GM12878 (cell line): Measurements from ENCODE around the gene CYTIP. TPM values are rescaled to one million over a fixed set of nuclear protein-coding genes. Genes with fewer than 3 reads are reported as not detected.

ENCODE experiments used
- ATAC-seq: fragments of 200-7000 bp; cut with Tn5 transposase; 3 replicates; pipeline ENCODE4 v1.9.1; 2020; ENCODE audit warnings: mild to moderate bottlenecking, moderate library complexity
- BruUV-seq: library from RNA; stranded (reverse); fragments of 400-500 nt; replicated peaks from 2 replicates; lab custom pipeline; 2021; lab: Mats Ljungman, UMichigan
- CTCF ChIA-PET: fragments of 300-600 bp; sonication (Branson Sonifier 250); formaldehyde crosslinking; extraction: SDS; loops from one replicate; lab custom pipeline; 2021; ENCODE audit warnings: inconsistent platforms; lab: Yijun Ruan, JAX
- POLR2A ChIA-PET: fragments of 350-600 bp; formaldehyde crosslinking; extraction: SDS; loops from one replicate; lab custom pipeline; 2021; ENCODE audit warnings: inconsistent platforms; lab: Charles Lee
- RAD21 ChIA-PET: fragments of 300-600 bp; sonication (Branson Sonifier 250); formaldehyde crosslinking; loops from one replicate; lab custom pipeline; 2023; ENCODE audit warnings: antibody characterized with exemption; ENCODE audit not compliant: unreplicated experiment; lab: Charles Lee
- SMC1A ChIA-PET: fragments of 300-600 bp; sonication (Branson Sonifier 250); formaldehyde crosslinking; loops from one replicate; lab custom pipeline; 2023; ENCODE audit not compliant: unreplicated experiment, uncharacterized antibody; lab: Charles Lee
- DNase-seq: peaks from one replicate; pipeline ENCODE4 v3.0.0-alpha.2; 2011; ENCODE audit warnings: low read depth, low spot score
- FAIRE-seq: peaks from 3 replicates; lab custom pipeline; 2011; peaks lifted over from hg19 to GRCh38; lab: Jason Lieb, UNC
- H2AFZ ChIP-seq: 2 replicates; pipeline ENCODE4 v1.6.0; 2011; ENCODE audit warnings: low read depth, low read length, control low read depth; ENCODE audit not compliant: control insufficient read depth
- H3K27ac ChIP-seq: 2 replicates; pipeline ENCODE4 v1.5.1; 2011; ENCODE audit warnings: control low read depth; ENCODE audit not compliant: control insufficient read depth, insufficient read depth
- H3K27me3 ChIP-seq, 2 experiments: replicated peaks in 1 of 2; 2 replicates each; pipeline versions ENCODE4 v1.6.0 to v1.6.1; 2011; ENCODE audit warnings: low read length in 1 of 2; ENCODE audit not compliant: control insufficient read depth in 2 of 2, insufficient read depth in 2 of 2
- H3K36me3 ChIP-seq, 2 experiments: 2 replicates each; pipeline ENCODE4 v1.5.1; 2011; ENCODE audit warnings: low read length in 1 of 2; ENCODE audit not compliant: control insufficient read depth in 2 of 2, insufficient read depth in 2 of 2
- H3K4me1 ChIP-seq: 2 replicates; pipeline ENCODE4 v1.6.1; 2011; ENCODE audit warnings: mild to moderate bottlenecking, low read length, moderate library complexity, mixed read lengths; ENCODE audit not compliant: control insufficient read depth, insufficient read depth
- H3K4me2 ChIP-seq: 2 replicates; pipeline ENCODE4 v1.6.0; 2011; ENCODE audit warnings: control low read depth; ENCODE audit not compliant: control insufficient read depth, insufficient read depth
- H3K4me3 ChIP-seq: fragments of 200-600 bp; sonication (generic); 2 replicates; pipeline ENCODE4 v1.5.1; 2016
- H3K79me2 ChIP-seq: 2 replicates; pipeline ENCODE4 v1.6.0; 2011; ENCODE audit warnings: low read length; ENCODE audit not compliant: control insufficient read depth, insufficient read depth
- H3K9ac ChIP-seq: 2 replicates; pipeline ENCODE4 v1.8.0; 2011; ENCODE audit warnings: low read length, control low read depth, mixed read lengths; ENCODE audit not compliant: control insufficient read depth, insufficient read depth
- H3K9me3 ChIP-seq: replicated peaks from 3 replicates; pipeline ENCODE4 v1.5.1; 2011; ENCODE audit warnings: mild to moderate bottlenecking, low read length; ENCODE audit not compliant: control insufficient read depth, insufficient read depth
- H4K20me1 ChIP-seq: 2 replicates; pipeline ENCODE4 v1.6.0; 2011; ENCODE audit not compliant: control insufficient read depth, insufficient read depth
- CTCF ChIP-seq, 3 experiments: IDR thresholded peaks in 2 of 3; conservative IDR thresholded peaks in 1 of 3; 2 replicates each; pipeline ENCODE4 v1.5.1; 2011; ENCODE audit warnings: low read depth in 3 of 3, low read length in 3 of 3, mild to moderate bottlenecking in 3 of 3, control low read depth in 2 of 3, moderate library complexity in 2 of 3, inconsistent platforms in 1 of 3, mixed read lengths in 1 of 3; ENCODE audit not compliant: control insufficient read depth in 2 of 3, insufficient read depth in 1 of 3; ENCODE audit errors: extremely low read depth in 1 of 3
- DPF2 ChIP-seq: fragments of 450-650 bp; IDR thresholded peaks from 2 replicates; pipeline ENCODE4 v1.6.1; 2017; ENCODE audit warnings: mild to moderate bottlenecking
- HDAC2 ChIP-seq: fragments of 200-600 bp; sonication (generic); IDR thresholded peaks from 2 replicates; pipeline ENCODE4 v1.6.1; 2017
- HDAC6 ChIP-seq: fragments of 200-600 bp; sonication (generic); IDR thresholded peaks from one replicate; pipeline ENCODE4 v1.8.0; 2017; ENCODE audit warnings: antibody characterized with exemption; ENCODE audit not compliant: unreplicated experiment
- IKZF2 ChIP-seq, 2 experiments: fragments of 450-650 bp; IDR thresholded peaks; 2 replicates each; pipeline ENCODE4 v1.6.1; 2017; ENCODE audit warnings: mild to moderate bottlenecking in 2 of 2, moderate library complexity in 2 of 2
- IRF4 ChIP-seq: IDR thresholded peaks from 2 replicates; pipeline ENCODE4 v1.6.1; 2011; ENCODE audit warnings: low read depth, low read length
- MEF2B ChIP-seq: fragments of 450-650 bp; IDR thresholded peaks from 2 replicates; pipeline ENCODE4 v1.6.1; 2018; ENCODE audit warnings: mild to moderate bottlenecking, moderate library complexity; ENCODE audit not compliant: partially characterized antibody, poor library complexity, severe bottlenecking
- MYC ChIP-seq: IDR thresholded peaks from 2 replicates; pipeline ENCODE4 v1.6.1; 2011; ENCODE audit warnings: mild to moderate bottlenecking, low read length, moderate library complexity, inconsistent platforms; ENCODE audit not compliant: insufficient read depth, insufficient replicate concordance, insufficient read length, severe bottlenecking
- NR2C2 ChIP-seq: IDR thresholded peaks from 2 replicates; pipeline ENCODE4 v1.6.1; 2011; ENCODE audit warnings: borderline replicate concordance, low read depth; ENCODE audit not compliant: control insufficient read depth, insufficient read length
- POLR2AphosphoS5 ChIP-seq: IDR thresholded peaks from 2 replicates; pipeline ENCODE4 v1.6.1; 2011; ENCODE audit warnings: mild to moderate bottlenecking, low read length, inconsistent platforms
- RUNX3 ChIP-seq: IDR thresholded peaks from 2 replicates; pipeline ENCODE4 v1.6.1; 2012; ENCODE audit warnings: low read length, inconsistent platforms
- SMAD5 ChIP-seq: IDR thresholded peaks from 2 replicates; pipeline ENCODE4 v1.6.1; 2016; ENCODE audit warnings: antibody characterized with exemption, low read depth
- SREBF2 ChIP-seq: IDR thresholded peaks from 2 replicates; pipeline ENCODE4 v1.6.1; 2012; ENCODE audit warnings: mild to moderate bottlenecking, low read length
- TCF12 ChIP-seq: IDR thresholded peaks from 2 replicates; pipeline ENCODE4 v1.6.1; 2011; ENCODE audit warnings: low read depth, mild to moderate bottlenecking, low read length
- ZBED1 ChIP-seq: IDR thresholded peaks from 2 replicates; pipeline ENCODE4 v1.6.1; 2016; ENCODE audit warnings: borderline replicate concordance
- ZNF274 ChIP-seq: IDR thresholded peaks from one replicate; pipeline ENCODE4 v1.8.0; 2011; ENCODE audit not compliant: insufficient read length, insufficient read depth
- WGBS: methylation state at CpG from one replicate; pipeline ENCODE4 v1.1.6; 2016; ENCODE audit warnings: low lambda C conversion rate; ENCODE audit not compliant: insufficient replicate concordance, insufficient coverage; ENCODE audit errors: missing lambda C conversion rate; 5-methylcytosine and 5-hydroxymethylcytosine counted together
- in situ Hi-C: fragments of 300-500 bp; cut with MboI; formaldehyde crosslinking; loops from 9 replicates; pipeline ENCODE4 v1.14.3; 2018; ENCODE audit warnings: mixed read lengths
- intact Hi-C: fragments of 100-400 bp; cut with micrococcal nuclease; formaldehyde crosslinking; loops from one replicate; pipeline ENCODE4 v1.14.2; 2022; ENCODE audit not compliant: unreplicated experiment
- polyA plus RNA-seq, 11 experiments: library from polyadenylated mRNA; depleted of rRNA in 4 of 11; unstranded in 6 of 11; stranded (reverse) in 5 of 11; fragments of >200 nt; fragmentation: Nextera tagmentation in 4 of 11; fragmentation: Illumina TruSeq in 1 of 11; extraction: Ambion mirVana in 4 of 11; extraction: Trizol in 1 of 11; gene quantifications; 1 replicate in 1 of 11; 2 replicates in 10 of 11; pipeline versions ENCODE4 v1.2.1 to v1.2.3, GENCODE V29; 2011 to 2016; ENCODE audit warnings: inconsistent platforms in 2 of 11, missing spikeins in 2 of 11, low read depth in 1 of 11
- total RNA-seq, 4 experiments: library from RNA; depleted of rRNA in 3 of 4; stranded (reverse); fragments of >200 nt in 3 of 4; fragmentation: Illumina TruSeq in 1 of 4; extraction: Trizol in 1 of 4; gene quantifications; 2 replicates each; pipeline versions ENCODE4 v1.2.1 to v1.2.3, GENCODE V29; 2013 to 2021

The CYTIP gene
- total and polyA plus RNA-seq, 10 of the 15 experiments (the other 5 are each of a cell fraction or from before 2014, with no cell fraction given) = 55.1 to 178 (median 73.4) TPM

- TF ChIP-seq CTCF (IDR thresholded peaks at IDR 0.05 in 2 of 3, conservative IDR thresholded peaks at IDR 0.05 in 1 of 3; ENCODE audit: control insufficient read depth in 2 of 3, extremely low read depth in 1 of 3, insufficient read depth in 1 of 3, low read depth in 3 of 3, low read length in 3 of 3) (no peak), IRF4 (peak; percentile 31; the same call in 1 of the 2 replicates), DPF2 (peak; percentile 57), SREBF2 (no peak), ZBED1 (peak; percentile 64; the same call in 1 of the 2 replicates), MEF2B (peak; percentile 14), HDAC2 (no peak), RUNX3 (peak; percentile 69), IKZF2 (IDR thresholded peaks at IDR 0.05) (peak; percentile 61 to 69; a peak in 3 of 4 replicates)
These were observed 23.0 kb downstream of the CYTIP start (continued) for GRCh38 chr2:157420771-157421323.

GRCh38 chr2:157419031-157419575, 24.8 kb downstream of the CYTIP start:
- intact Hi-C loops = loop anchor here (2.0 kb wide), 1 partner anchor 14 kb away; no protein-coding TSS in a partner anchor
- no peaks in the 10 kb centered on the region; the same call in 1 of the 2 replicates for H4K20me1 ChIP-seq
- TF ChIP-seq IRF4 (no peak), HDAC6 (no peak), POLR2AphosphoS5 (peak; percentile 77), NR2C2 (no peak), MYC (no peak), TCF12 (no peak), ZNF274 (no peak), SMAD5 (no peak)
- TF ChIP-seq, all 136 proteins: peak for 1
- Histone ChIP-seq H3K27ac (no peak overlapping the region; the same call in 1 of the 2 replicates), H3K36me3 (peaks cover 14 to 46% of the 10 kb centered on the region in 2 experiments), H3K4me3 (no peak overlapping the region), H3K4me1 (peaks cover 51% of the 10 kb centered on the region), H2AFZ (no peak overlapping the region), H3K27me3 (no peaks in the 10 kb centered on the region), H3K4me2 (no peak overlapping the region), H3K9me3 (no peaks in the 10 kb centered on the region; the same call in 2 of the 3 replicates), H3K9ac (no peak overlapping the region), H3K79me2 (peaks cover 45% of the 10 kb centered on the region)
- in situ Hi-C loops = loop anchor here (25.0 kb wide), 1 partner anchor 907 kb away; no protein-coding TSS in a partner anchor
- WGBS = 97% methylated on average over 12 of the region's 12 CpGs
- no peak for FAIRE-seq
- SMC1A ChIA-PET = interaction anchor here (0.6 to 10.7 kb wide), 16 partner anchors 15 to 116 kb away, joined by 3 to 218 read pairs (median 5); partner anchors contain the start of gene CYTIP
- RAD21 ChIA-PET = interaction anchor here (1.3 to 2.5 kb wide), 11 partner anchors 12 to 91 kb away, joined by 3 to 16 read pairs (median 6); partner anchors contain the start of gene CYTIP
- no peak for ATAC-seq
- CTCF ChIA-PET = interaction anchor here (0.7 to 1.4 kb wide), 8 partner anchors 17 to 117 kb away, joined by 3 read pairs; partner anchors contain the start of genes CYTIP and ERMN
- DNase-seq = no peak
- BruUV-seq = no TSS peak
- POLR2A ChIA-PET = interaction anchor here (0.7 to 6.5 kb wide), 4 partner anchors 9 to 210 kb away, joined by 3 to 62 read pairs (median 25); no protein-coding TSS in a partner anchor
